Nephron progenitor cell (in vitro differentiated cells): ENCODE measurements around the gene RAB26.
"Not testable (repeated sequence)": the region's sequence is repeated elsewhere in the genome, so short reads cannot be mapped to it uniquely, and the experiment has no call there.

Experiments used
- DNase-seq: peaks from one replicate; pipeline ENCODE4 v3.0.0; 2021
- H3K27ac Mint-ChIP-seq: 2 replicates; pipeline ENCODE4 v1.8.0; 2021; ENCODE audit warnings: mild to moderate bottlenecking, moderate library complexity, mixed read lengths
- H3K27me3 Mint-ChIP-seq: 2 replicates; pipeline ENCODE4 v1.8.0; 2021; ENCODE audit warnings: mild to moderate bottlenecking, low read depth, mixed read lengths; ENCODE audit not compliant: poor library complexity
- H3K36me3 Mint-ChIP-seq: 2 replicates; pipeline ENCODE4 v1.8.0; 2021; ENCODE audit warnings: low read depth, mixed read lengths
- H3K4me1 Mint-ChIP-seq: 2 replicates; pipeline ENCODE4 v1.8.0; 2021; ENCODE audit warnings: mixed read lengths
- H3K4me3 Mint-ChIP-seq: 2 replicates; pipeline ENCODE4 v1.8.0; 2021; ENCODE audit warnings: mild to moderate bottlenecking, moderate library complexity, mixed read lengths
- H3K9me3 Mint-ChIP-seq: 2 replicates; pipeline ENCODE4 v1.8.0; 2021; ENCODE audit warnings: mild to moderate bottlenecking, moderate library complexity, mixed read lengths
- CTCF ChIP-seq: fragments of 200-600 bp; sonication (generic); IDR thresholded peaks from 2 replicates; pipeline ENCODE4 v1.5.0; 2021; ENCODE audit warnings: antibody characterized with exemption

Gene RAB26

GRCh38 chr16:2110332-2111008 lies 38.0 kb upstream of the RAB26 start:
- H3K27ac Mint-ChIP-seq, H3K36me3 Mint-ChIP-seq, H3K4me1 Mint-ChIP-seq, DNase-seq, H3K27me3 Mint-ChIP-seq, H3K4me3 Mint-ChIP-seq, H3K9me3 Mint-ChIP-seq: not testable (repeated sequence)

DNA sequence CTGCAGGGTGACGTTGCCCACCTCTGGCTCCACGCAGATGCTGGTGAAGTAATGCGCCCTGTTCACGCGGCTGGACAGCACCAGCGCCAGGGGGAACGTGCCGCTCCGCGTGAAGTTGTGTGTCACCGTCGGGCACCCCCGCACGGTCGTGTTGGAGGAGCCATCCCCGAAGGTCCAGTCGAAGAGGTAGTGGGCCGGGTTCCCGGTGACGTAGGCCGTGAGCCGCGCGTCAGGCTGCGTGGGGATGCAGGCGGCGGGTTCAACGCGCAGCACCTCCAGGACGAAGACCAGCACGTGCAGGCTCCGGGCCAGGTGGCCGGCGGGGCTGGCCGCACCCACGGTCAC lies 37.4 kb upstream of the RAB26 start:
- H3K27ac Mint-ChIP-seq, H3K27me3 Mint-ChIP-seq, DNase-seq, H3K4me3 Mint-ChIP-seq, H3K9me3 Mint-ChIP-seq, H3K4me1 Mint-ChIP-seq, H3K36me3 Mint-ChIP-seq: not testable (repeated sequence)

- H3K27me3 Mint-ChIP-seq, H3K4me1 Mint-ChIP-seq, H3K27ac Mint-ChIP-seq, DNase-seq, H3K36me3 Mint-ChIP-seq, H3K4me3 Mint-ChIP-seq, H3K9me3 Mint-ChIP-seq: not testable (repeated sequence)
Measured at GRCh38 chr16:2111412-2112335, 36.8 kb upstream of the RAB26 start.

- H3K27me3 Mint-ChIP-seq, DNase-seq, H3K9me3 Mint-ChIP-seq, H3K36me3 Mint-ChIP-seq, H3K4me1 Mint-ChIP-seq, H3K27ac Mint-ChIP-seq, H3K4me3 Mint-ChIP-seq: not testable (repeated sequence)
Measured at GRCh38 chr16:2112539-2113106, 35.8 kb upstream of the RAB26 start.

DNA sequence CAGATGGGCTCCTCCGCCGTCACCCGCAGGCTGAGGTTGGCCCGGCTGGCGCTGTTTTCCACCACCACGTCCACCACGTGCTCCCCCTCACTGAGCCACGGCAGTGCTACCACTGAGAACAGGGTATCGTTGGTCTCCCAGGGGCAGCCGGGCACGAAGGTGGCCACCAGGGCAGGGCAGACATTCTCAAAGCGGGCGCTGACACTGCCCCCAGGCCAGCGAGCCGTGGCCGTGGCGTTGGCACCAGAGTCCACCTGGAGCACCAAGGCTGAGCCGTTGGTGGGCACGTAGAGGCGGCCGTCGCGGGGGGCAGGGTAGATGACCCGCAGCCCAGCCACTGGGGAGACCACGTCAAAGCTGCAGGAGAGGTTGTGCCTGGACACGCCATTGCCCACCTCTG lies 34.2 kb upstream of the RAB26 start:
- H3K27me3 Mint-ChIP-seq, DNase-seq, H3K27ac Mint-ChIP-seq, H3K4me3 Mint-ChIP-seq, H3K36me3 Mint-ChIP-seq, H3K4me1 Mint-ChIP-seq, H3K9me3 Mint-ChIP-seq: not testable (repeated sequence)

DNA sequence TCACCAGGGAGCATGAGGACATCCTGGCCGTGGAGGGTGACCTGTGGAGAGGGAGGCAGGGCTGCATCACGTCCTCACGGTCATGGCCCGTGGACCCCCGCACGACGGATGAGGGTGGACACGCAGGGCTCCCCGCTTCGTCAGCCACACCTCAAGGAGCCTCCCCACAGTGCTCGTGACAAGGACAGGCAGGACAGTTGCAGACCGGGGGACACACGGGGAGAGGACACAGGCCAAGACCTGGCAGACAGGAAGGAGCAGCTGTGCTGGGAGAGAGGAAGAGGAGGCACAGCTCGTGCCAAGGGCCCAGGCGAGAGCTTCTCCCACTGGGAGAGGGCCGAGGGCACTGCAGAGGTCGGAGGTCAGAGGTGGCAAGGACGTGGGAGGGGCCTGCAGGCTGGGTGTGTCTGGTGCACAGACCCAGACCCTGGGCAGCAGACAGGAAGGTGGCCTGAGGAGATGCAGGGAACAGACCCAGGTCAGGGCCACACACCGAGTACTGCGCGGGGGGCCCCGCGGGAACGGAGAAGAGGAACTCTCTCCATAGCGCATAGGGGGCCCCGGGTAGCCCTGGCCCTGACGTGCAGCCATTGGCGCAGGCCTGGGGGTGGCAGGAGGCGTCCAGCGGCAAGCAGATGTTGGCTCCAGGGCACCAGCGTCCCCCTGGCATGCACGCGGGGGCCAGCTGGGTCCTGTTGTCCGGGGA lies 33.4 kb upstream of the RAB26 start:
- not testable (repeated sequence) for H3K27me3 Mint-ChIP-seq, H3K4me3 Mint-ChIP-seq, DNase-seq, H3K9me3 Mint-ChIP-seq, H3K4me1 Mint-ChIP-seq, H3K36me3 Mint-ChIP-seq
- H3K27ac Mint-ChIP-seq, result peak overlapping the region; percentile 61

GRCh38 chr16:2115591-2115973 lies 32.8 kb upstream of the RAB26 start:
- Mint-ChIP-seq H3K9me3 (no peaks in the 10 kb centered on the region), H3K4me1 (peaks cover 5% of the 10 kb centered on the region), H3K27ac (no peak overlapping the region), H3K27me3 (no peaks in the 10 kb centered on the region), H3K36me3 (peaks cover 4% of the 10 kb centered on the region), H3K4me3 (no peak overlapping the region)
- DNase-seq, result no peak
- TF ChIP-seq CTCF, result no peak

DNA sequence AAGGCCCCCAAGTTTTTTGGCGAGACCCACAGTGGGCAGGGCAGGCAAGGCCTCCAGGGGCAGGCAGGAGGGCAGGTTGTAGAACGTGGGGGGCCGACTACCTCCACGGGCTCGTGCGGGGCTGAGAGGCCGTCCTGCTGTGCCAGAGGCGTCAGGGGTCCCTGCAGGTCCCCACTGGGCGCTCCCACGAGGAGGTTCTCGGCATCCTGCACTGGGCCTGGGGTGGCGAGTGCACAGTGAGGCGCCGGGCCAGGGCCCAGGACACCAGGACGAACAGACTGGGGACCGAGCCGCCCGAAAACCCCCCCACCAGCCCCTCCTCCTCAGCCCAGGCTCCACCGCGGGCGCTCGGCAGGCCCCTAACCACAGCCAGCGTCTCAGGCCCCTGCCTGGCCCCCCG lies 32.0 kb upstream of the RAB26 start:
- peaks cover 13% of the 10 kb centered on the region for H3K4me1 Mint-ChIP-seq
- H3K27ac Mint-ChIP-seq, DNase-seq, H3K36me3 Mint-ChIP-seq, H3K27me3 Mint-ChIP-seq, H3K9me3 Mint-ChIP-seq, H3K4me3 Mint-ChIP-seq: not testable (repeated sequence)

GRCh38 chr16:2117341-2117740 lies 31.1 kb upstream of the RAB26 start:
- H3K4me3 Mint-ChIP-seq, H3K27ac Mint-ChIP-seq, H3K9me3 Mint-ChIP-seq, H3K36me3 Mint-ChIP-seq, H3K27me3 Mint-ChIP-seq, DNase-seq: not testable (repeated sequence)
- peaks cover 15% of the 10 kb centered on the region for H3K4me1 Mint-ChIP-seq

- H3K27ac Mint-ChIP-seq, H3K27me3 Mint-ChIP-seq, H3K4me3 Mint-ChIP-seq, H3K9me3 Mint-ChIP-seq, DNase-seq, H3K36me3 Mint-ChIP-seq: not testable (repeated sequence)
- peaks cover 15% of the 10 kb centered on the region for H3K4me1 Mint-ChIP-seq
Measured at GRCh38 chr16:2117960-2118722, 30.3 kb upstream of the RAB26 start.

- not testable (repeated sequence) for DNase-seq
Measured at GRCh38 chr16:2121325-2121724, 27.1 kb upstream of the RAB26 start.

More at GRCh38 chr16:2121325-2121724, 27.1 kb upstream of the RAB26 start:
- H3K27ac Mint-ChIP-seq, result peak overlapping the region; percentile 93
- not testable (repeated sequence) for H3K36me3 Mint-ChIP-seq, H3K27me3 Mint-ChIP-seq, H3K4me3 Mint-ChIP-seq, H3K9me3 Mint-ChIP-seq
- peaks cover 30% of the 10 kb centered on the region for H3K4me1 Mint-ChIP-seq
